DND-41 (cell line): Measurements from ENCODE around the gene TAF5.

ENCODE experiments used
- ATAC-seq: fragments of 200-7000 bp; cut with Tn5 transposase; 3 replicates; pipeline ENCODE4 v1.9.1; 2021; ENCODE audit warnings: low read depth; ENCODE audit not compliant: insufficient read depth
- DNase-seq: peaks from one replicate; pipeline ENCODE4 v3.0.0-alpha.2; 2020
- H2AFZ ChIP-seq: 2 replicates; pipeline ENCODE4 v1.6.0; 2012; ENCODE audit warnings: low read depth, low read length
- H3K27ac ChIP-seq: 2 replicates; pipeline ENCODE4 v1.5.1; 2012; ENCODE audit warnings: low read length, inconsistent platforms
- H3K27me3 ChIP-seq: fragments of 200-600 bp; sonication (generic); 2 replicates; pipeline ENCODE4 v1.6.0; 2012; ENCODE audit warnings: low read length, mild to moderate bottlenecking, inconsistent platforms; ENCODE audit not compliant: insufficient read depth, poor library complexity
- H3K36me3 ChIP-seq: 2 replicates; pipeline ENCODE4 v1.5.1; 2012; ENCODE audit warnings: low read length, inconsistent platforms; ENCODE audit not compliant: insufficient read depth
- H3K4me1 ChIP-seq: 2 replicates; pipeline ENCODE4 v1.5.1; 2012; ENCODE audit warnings: mild to moderate bottlenecking, low read length; ENCODE audit not compliant: insufficient read depth
- H3K4me2 ChIP-seq: 2 replicates; pipeline ENCODE4 v1.6.0; 2012; ENCODE audit warnings: mild to moderate bottlenecking, moderate library complexity, low read length, inconsistent platforms; ENCODE audit not compliant: insufficient read depth
- H3K4me3 ChIP-seq, 2 experiments: fragments of 200-600 bp in 1 of 2; shearing (Covaris generic) in 1 of 2; 2 replicates each; pipeline ENCODE4 v1.5.1; 2012 to 2016; ENCODE audit warnings: inconsistent platforms in 2 of 2, low read length in 2 of 2, mild to moderate bottlenecking in 2 of 2, low read depth in 1 of 2, moderate library complexity in 1 of 2
- H3K79me2 ChIP-seq: 2 replicates; pipeline ENCODE4 v1.6.0; 2012; ENCODE audit warnings: low read length, inconsistent platforms; ENCODE audit not compliant: insufficient read depth
- H3K9ac ChIP-seq: 2 replicates; pipeline ENCODE4 v1.6.0; 2012; ENCODE audit warnings: low read depth, mild to moderate bottlenecking, inconsistent platforms, low read length, moderate library complexity
- H3K9me3 ChIP-seq: 2 replicates; pipeline ENCODE4 v1.5.1; 2012; ENCODE audit warnings: low read length, moderate library complexity, mild to moderate bottlenecking, inconsistent platforms; ENCODE audit not compliant: insufficient read depth, severe bottlenecking
- H4K20me1 ChIP-seq: 2 replicates; pipeline ENCODE4 v1.6.0; 2012; ENCODE audit warnings: low read length; ENCODE audit not compliant: insufficient read depth
- EZH2 ChIP-seq: IDR thresholded peaks from 3 replicates; pipeline ENCODE4 v1.6.1; 2012; ENCODE audit warnings: borderline replicate concordance, low read depth, mild to moderate bottlenecking, moderate library complexity, low read length, inconsistent platforms; ENCODE audit not compliant: severe bottlenecking
- TF ChIP-seq, protein P1 (sequence below): IDR thresholded peaks from 2 replicates; pipeline ENCODE4 v1.5.1; 2012; ENCODE audit warnings: borderline replicate concordance, low read length, moderate library complexity, mild to moderate bottlenecking; ENCODE audit not compliant: poor library complexity, severe bottlenecking; ENCODE audit errors: extremely low read depth

The TAF5 gene

DNA sequence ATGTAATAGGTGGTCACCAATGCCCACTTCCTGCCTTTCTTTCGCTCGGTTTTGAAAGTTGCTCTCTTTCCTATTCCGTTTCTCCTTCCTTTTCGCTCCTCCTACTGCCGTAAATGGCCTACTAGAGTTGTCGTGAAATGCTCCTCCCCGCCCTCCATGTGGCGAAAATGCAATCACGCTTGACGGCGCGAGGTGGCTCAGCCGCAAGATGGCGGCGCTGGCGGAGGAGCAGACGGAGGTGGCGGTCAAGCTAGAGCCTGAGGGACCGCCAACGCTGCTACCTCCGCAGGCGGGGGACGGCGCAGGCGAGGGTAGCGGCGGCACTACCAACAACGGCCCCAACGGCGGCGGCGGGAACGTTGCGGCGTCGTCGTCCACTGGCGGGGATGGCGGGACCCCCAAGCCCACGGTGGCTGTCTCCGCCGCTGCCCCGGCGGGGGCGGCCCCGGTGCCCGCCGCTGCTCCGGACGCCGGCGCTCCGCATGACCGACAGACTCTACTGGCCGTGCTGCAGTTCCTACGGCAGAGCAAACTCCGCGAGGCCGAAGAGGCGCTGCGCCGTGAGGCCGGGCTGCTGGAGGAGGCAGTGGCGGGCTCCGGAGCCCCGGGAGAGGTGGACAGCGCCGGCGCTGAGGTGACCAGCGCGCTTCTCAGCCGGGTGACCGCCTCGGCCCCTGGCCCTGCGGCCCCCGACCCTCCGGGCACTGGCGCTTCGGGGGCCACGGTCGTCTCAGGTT lies at the start of gene TAF5:
TSS of gene TAF5 (plus strand) at position 195 of the 737 bp plus-strand sequence. CDS start at position 209, 14 bp downstream.
- Histone ChIP-seq H3K79me2 (peaks cover 54% of the 10 kb centered on the region), H3K27me3 (no peaks in the 10 kb centered on the region), H2AFZ (peak within 1 kb of the TSS; percentile 77), H3K9me3 (no peaks in the 10 kb centered on the region), H3K4me3 (peak within 1 kb of the TSS; percentile 81 to 82), H3K4me2 (peak within 1 kb of the TSS; percentile 69), H3K4me1 (peaks cover 38% of the 10 kb centered on the region), H4K20me1 (peaks cover 7% of the 10 kb centered on the region; the same call in 1 of the 2 replicates), H3K36me3 (peaks cover 19% of the 10 kb centered on the region), H3K27ac (peak within 1 kb of the TSS; percentile 74), H3K9ac (peak within 1 kb of the TSS; percentile 85)
- TF ChIP-seq, protein P1, sequence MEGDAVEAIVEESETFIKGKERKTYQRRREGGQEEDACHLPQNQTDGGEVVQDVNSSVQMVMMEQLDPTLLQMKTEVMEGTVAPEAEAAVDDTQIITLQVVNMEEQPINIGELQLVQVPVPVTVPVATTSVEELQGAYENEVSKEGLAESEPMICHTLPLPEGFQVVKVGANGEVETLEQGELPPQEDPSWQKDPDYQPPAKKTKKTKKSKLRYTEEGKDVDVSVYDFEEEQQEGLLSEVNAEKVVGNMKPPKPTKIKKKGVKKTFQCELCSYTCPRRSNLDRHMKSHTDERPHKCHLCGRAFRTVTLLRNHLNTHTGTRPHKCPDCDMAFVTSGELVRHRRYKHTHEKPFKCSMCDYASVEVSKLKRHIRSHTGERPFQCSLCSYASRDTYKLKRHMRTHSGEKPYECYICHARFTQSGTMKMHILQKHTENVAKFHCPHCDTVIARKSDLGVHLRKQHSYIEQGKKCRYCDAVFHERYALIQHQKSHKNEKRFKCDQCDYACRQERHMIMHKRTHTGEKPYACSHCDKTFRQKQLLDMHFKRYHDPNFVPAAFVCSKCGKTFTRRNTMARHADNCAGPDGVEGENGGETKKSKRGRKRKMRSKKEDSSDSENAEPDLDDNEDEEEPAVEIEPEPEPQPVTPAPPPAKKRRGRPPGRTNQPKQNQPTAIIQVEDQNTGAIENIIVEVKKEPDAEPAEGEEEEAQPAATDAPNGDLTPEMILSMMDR: no peak
- no peak for TF ChIP-seq EZH2
- DNase-seq (peak; percentile 93), ATAC-seq (peak; percentile 46)

DNA sequence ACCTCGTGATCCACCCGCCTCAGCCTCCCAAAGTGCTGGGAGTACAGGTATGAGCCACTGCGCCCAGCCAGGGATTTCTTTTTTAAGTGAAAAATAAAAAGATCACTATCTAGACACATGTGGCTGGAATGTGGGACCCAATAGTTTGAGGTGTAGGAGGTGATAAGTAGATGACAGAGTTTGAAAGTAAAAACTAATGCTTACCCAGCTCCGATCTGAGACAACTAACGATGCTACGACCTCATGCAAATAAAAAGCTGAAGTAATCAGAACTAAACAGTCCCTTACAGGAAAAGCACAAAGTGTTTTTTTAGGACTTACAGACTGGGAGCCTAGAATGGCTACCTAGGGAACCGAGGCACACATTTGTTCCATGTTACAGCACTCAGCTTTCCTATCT lies 39.9 kb upstream of the TAF5 start:
- H4K20me1 ChIP-seq: no peaks in the 10 kb centered on the region; the same call in 1 of the 2 replicates
- H3K27me3 ChIP-seq: no peaks in the 10 kb centered on the region
- H2AFZ ChIP-seq: no peak overlapping the region
- DNase-seq: no peak
- no peak overlapping the region for H3K27ac ChIP-seq
- TF ChIP-seq EZH2: no peak
- TF ChIP-seq, protein P1: no peak
- no peak for ATAC-seq
- no peak overlapping the region for H3K4me3 ChIP-seq
- peaks cover 71% of the 10 kb centered on the region for H3K36me3 ChIP-seq
- H3K4me1 ChIP-seq: no peaks in the 10 kb centered on the region
- H3K4me2 ChIP-seq: no peak overlapping the region
- H3K9me3 ChIP-seq: no peaks in the 10 kb centered on the region
- H3K9ac ChIP-seq: no peak overlapping the region
- H3K79me2 ChIP-seq: no peaks in the 10 kb centered on the region

DNA sequence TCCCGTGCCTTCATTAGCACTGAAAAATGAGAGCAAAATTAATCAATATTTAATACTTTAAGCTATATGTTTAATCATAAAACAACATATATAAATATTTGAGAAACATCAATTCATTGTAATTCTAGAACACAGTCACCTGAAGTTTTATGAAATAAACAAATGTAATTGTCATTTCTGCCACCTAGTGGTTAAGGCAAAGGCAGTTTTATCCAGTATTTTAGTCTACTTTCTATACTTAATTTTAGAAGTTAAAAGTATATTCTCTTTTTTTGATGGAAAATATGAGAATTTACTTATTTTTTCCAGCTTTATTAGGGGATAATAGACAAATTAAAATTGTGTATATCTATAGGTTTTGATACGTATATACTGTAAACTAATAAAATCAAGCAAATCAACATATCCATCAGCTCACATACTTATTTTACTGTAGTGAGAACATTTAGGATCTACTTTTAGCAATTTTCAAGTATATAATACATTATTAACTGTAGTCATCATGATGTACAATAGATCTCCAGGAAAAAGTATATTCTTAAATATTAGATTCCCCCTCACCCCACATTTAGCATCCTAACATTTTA lies 33.7 kb upstream of the TAF5 start:
- no peak overlapping the region for H3K4me3 ChIP-seq
- ATAC-seq (0 out of 3 replicates have a peak, but pooled peaks have one; percentile 45), DNase-seq (no peak)
- H3K4me2 ChIP-seq: no peak overlapping the region
- H3K27me3 ChIP-seq: no peaks in the 10 kb centered on the region
- H2AFZ ChIP-seq: no peak overlapping the region
- H3K4me1 ChIP-seq: no peaks in the 10 kb centered on the region
- H3K9me3 ChIP-seq: no peaks in the 10 kb centered on the region
- no peaks in the 10 kb centered on the region for H3K79me2 ChIP-seq
- H4K20me1 ChIP-seq: no peaks in the 10 kb centered on the region; the same call in 1 of the 2 replicates
- no peak overlapping the region for H3K27ac ChIP-seq
- H3K9ac ChIP-seq: no peak overlapping the region
- peaks cover 71% of the 10 kb centered on the region for H3K36me3 ChIP-seq
- TF ChIP-seq EZH2: no peak
- TF ChIP-seq, protein P1: peak; percentile 72
